HCT116 (cell line): ENCODE data around the gene FAM200B. TPM values are rescaled to one million over a fixed set of nuclear protein-coding genes. Genes with fewer than 3 reads are reported as not detected.

Experiments used
- ATAC-seq: fragments of 200-7000 bp; cut with Tn5 transposase; 2 replicates; pipeline ENCODE4 v1.9.1; 2020; ENCODE audit warnings: mild to moderate bottlenecking, moderate library complexity
- BruUV-seq: library from RNA; stranded (reverse); fragments of 400-500 nt; replicated peaks from 2 replicates; lab custom pipeline; 2021; lab: Mats Ljungman, UMichigan
- CTCF ChIA-PET: fragments of 300-600 bp; sonication (Branson Sonifier 250); formaldehyde crosslinking; loops from one replicate; lab custom pipeline; 2021; ENCODE audit warnings: antibody characterized with exemption; lab: Charles Lee
- POLR2A ChIA-PET: fragments of 300-600, 350-600 bp; sonication (Branson Sonifier 250); formaldehyde crosslinking; loops from one replicate; lab custom pipeline; 2021; ENCODE audit warnings: antibody characterized with exemption; lab: Charles Lee
- RAD21 ChIA-PET, 2 experiments: fragments of 300-600 bp; sonication (Branson Sonifier 250); formaldehyde crosslinking; loops; one replicate each; lab custom pipeline; 2023; ENCODE audit warnings: low total read pairs in 2 of 2; ENCODE audit not compliant: uncharacterized antibody in 2 of 2, unreplicated experiment in 2 of 2, low non-redundant PET in 1 of 2; lab: Charles Lee
- DNase-seq: peaks from one replicate; pipeline ENCODE4 v3.0.0-alpha.2; 2010; ENCODE audit warnings: low read depth, low spot score
- H2AFZ ChIP-seq: fragments of 200-600 bp; shearing (Covaris generic), sonication (generic); 2 replicates; pipeline ENCODE4 v1.6.1; 2017; ENCODE audit warnings: low read depth, mixed run types, mixed read lengths, antibody characterized with exemption, low read length; ENCODE audit not compliant: poor library complexity, severe bottlenecking
- H3K27ac ChIP-seq: 2 replicates; pipeline ENCODE4 v1.5.1; 2012; ENCODE audit warnings: low read depth, low read length
- H3K27me3 ChIP-seq: fragments of 200-600 bp; sonication (generic); 2 replicates; pipeline ENCODE4 v1.6.1; 2016; ENCODE audit warnings: mixed run types, low read length, mixed read lengths; ENCODE audit not compliant: insufficient read depth
- H3K36me3 ChIP-seq, 2 experiments: fragments of 200-500 bp in 1 of 2; fragments of 200-600 bp in 1 of 2; sonication (Bioruptor generic) in 1 of 2; sonication (generic) in 1 of 2; 2 replicates each; pipeline versions ENCODE4 v1.5.1 to v1.6.1; 2014 to 2016; ENCODE audit warnings: low read length in 2 of 2, inconsistent platforms in 1 of 2, mixed read lengths in 1 of 2, mixed run types in 1 of 2; ENCODE audit not compliant: insufficient read depth in 2 of 2, control insufficient read depth in 1 of 2
- H3K4me1 ChIP-seq, 2 experiments: fragments of 200-600 bp in 1 of 2; sonication (generic) in 1 of 2; 2 replicates each; pipeline versions ENCODE4 v1.5.1 to v1.6.1; 2012 to 2017; ENCODE audit warnings: low read length in 2 of 2, inconsistent platforms in 1 of 2, mild to moderate bottlenecking in 1 of 2, mixed read lengths in 1 of 2, mixed run types in 1 of 2, moderate library complexity in 1 of 2; ENCODE audit not compliant: insufficient read depth in 2 of 2, control insufficient read depth in 1 of 2
- H3K4me2 ChIP-seq: fragments of 200-600 bp; sonication (generic); 2 replicates; pipeline ENCODE4 v1.6.1; 2017; ENCODE audit warnings: mixed run types, low read length, mixed read lengths
- H3K4me3 ChIP-seq, 2 experiments: fragments of 200-600 bp in 1 of 2; sonication (generic) in 1 of 2; replicated peaks in 1 of 2; 2 replicates each; pipeline ENCODE4 v1.5.1; 2011 to 2016; ENCODE audit warnings: low read length in 2 of 2, control low read depth in 1 of 2, low read depth in 1 of 2, mild to moderate bottlenecking in 1 of 2, mixed read lengths in 1 of 2, mixed run types in 1 of 2
- H3K79me2 ChIP-seq: fragments of 200-600 bp; sonication (generic); 2 replicates; pipeline ENCODE4 v1.6.1; 2017; ENCODE audit warnings: mild to moderate bottlenecking, mixed run types, low read length, moderate library complexity, mixed read lengths; ENCODE audit not compliant: insufficient read depth
- H3K9ac ChIP-seq: fragments of 200-600 bp; sonication (generic); 2 replicates; pipeline ENCODE4 v1.6.1; 2016; ENCODE audit warnings: low read length, mixed read lengths
- H3K9me2 ChIP-seq: fragments of 200-600 bp; sonication (generic), shearing (Covaris generic); 2 replicates; pipeline ENCODE4 v1.6.1; 2017; ENCODE audit warnings: mixed run types, mild to moderate bottlenecking, moderate library complexity; ENCODE audit not compliant: insufficient read depth
- H3K9me3 ChIP-seq, 2 experiments: fragments of 200-500 bp in 1 of 2; fragments of 200-600 bp in 1 of 2; sonication (Bioruptor generic) in 1 of 2; sonication (generic) in 1 of 2; 2 replicates each; pipeline ENCODE4 v1.6.1; 2014 to 2017; ENCODE audit warnings: low read length in 2 of 2, mixed read lengths in 2 of 2, inconsistent platforms in 1 of 2, low read depth in 1 of 2, mild to moderate bottlenecking in 1 of 2, mixed run types in 1 of 2, moderate library complexity in 1 of 2; ENCODE audit not compliant: control insufficient read depth in 1 of 2, insufficient read depth in 1 of 2
- H4K20me1 ChIP-seq: fragments of 200-600 bp; sonication (generic), shearing (Covaris generic); 2 replicates; pipeline ENCODE4 v1.6.1; 2017; ENCODE audit warnings: mixed run types, mild to moderate bottlenecking, moderate library complexity; ENCODE audit not compliant: insufficient read depth
- CEBPB ChIP-seq: IDR thresholded peaks from 2 replicates; pipeline ENCODE4 v1.6.1; 2012; ENCODE audit warnings: low read depth
- ELF1 ChIP-seq: IDR thresholded peaks from 2 replicates; pipeline ENCODE4 v1.6.1; 2012; ENCODE audit warnings: low read depth, borderline replicate concordance
- SIN3A ChIP-seq: IDR thresholded peaks from 2 replicates; pipeline ENCODE4 v1.6.1; 2012; ENCODE audit warnings: low read depth
- YY1 ChIP-seq: IDR thresholded peaks from 2 replicates; pipeline ENCODE4 v1.6.1; 2011; ENCODE audit warnings: low read length, low read depth, moderate library complexity, mild to moderate bottlenecking; ENCODE audit not compliant: insufficient replicate concordance; ENCODE audit errors: extremely low read depth
- ZFX ChIP-seq: fragments of 450-650 bp; IDR thresholded peaks from 2 replicates; pipeline ENCODE4 v1.6.1; 2017
- ZNF274 ChIP-seq: fragments of 200-500 bp; sonication (Bioruptor generic); IDR thresholded peaks from 2 replicates; pipeline ENCODE4 v1.6.1; 2014; ENCODE audit warnings: mild to moderate bottlenecking, low read depth, low read length, inconsistent platforms
- intact Hi-C: fragments of 100-400 bp; cut with micrococcal nuclease; formaldehyde crosslinking; loops from 2 replicates; pipeline ENCODE4 v1.10.0; 2022
- total RNA-seq: library from RNA; stranded (reverse); gene quantifications from one replicate; pipeline ENCODE4 v1.2.1, GENCODE V29; 2021; ENCODE audit not compliant: unreplicated experiment
- TF ChIP-seq, protein P1 (sequence below), 3 experiments: fragments of 200-600 bp in 1 of 3; sonication (generic) in 1 of 3; IDR thresholded peaks in 2 of 3; conservative IDR thresholded peaks in 1 of 3; 2 replicates each; pipeline ENCODE4 v1.5.1; 2012 to 2017; ENCODE audit warnings: low read depth in 2 of 3, low read length in 2 of 3, antibody characterized with exemption in 1 of 3, borderline replicate concordance in 1 of 3, control low read depth in 1 of 3, mild to moderate bottlenecking in 1 of 3, mixed read lengths in 1 of 3, mixed run types in 1 of 3, moderate library complexity in 1 of 3; ENCODE audit not compliant: insufficient read depth in 1 of 3
- TF ChIP-seq, protein P2 (sequence below): IDR thresholded peaks from 2 replicates; pipeline ENCODE4 v1.6.1; 2012

The FAM200B gene
- total RNA-seq, 1 experiment from 2014 or later = 26.1 TPM

DNA sequence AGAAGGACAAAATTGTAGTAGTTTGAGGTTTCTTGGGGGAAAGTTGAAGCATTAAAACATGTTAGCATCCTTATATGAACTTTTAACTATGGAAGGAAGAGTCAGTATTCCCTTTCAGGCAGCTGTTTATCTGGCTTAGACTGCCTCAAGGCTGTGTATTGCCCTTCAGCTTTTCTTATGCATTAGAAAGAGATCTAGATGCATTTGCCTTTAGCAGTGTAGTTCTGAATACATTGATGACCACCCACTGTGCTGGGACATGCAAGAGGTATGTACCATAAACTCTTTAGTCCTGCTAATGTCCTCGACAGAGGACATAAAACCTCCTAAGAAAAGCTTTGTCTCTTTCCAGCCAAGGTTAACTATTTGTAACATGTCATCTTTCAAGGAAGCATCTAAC is 2.9 kb downstream of the FAM200B start:
- ChIA-PET RAD21 (no interaction called here), POLR2A (interaction anchor here (0.7 kb wide), 1 partner anchor 9 kb away, joined by 3 read pairs; no protein-coding TSS in a partner anchor), CTCF (no interaction called here)
- Histone ChIP-seq H3K27me3 (no peaks in the 10 kb centered on the region), H3K4me3 (no peak overlapping the region), H3K4me1 (peaks cover 6 to 25% of the 10 kb centered on the region in 2 experiments; a peak in 3 of 4 replicates), H3K36me3 (peaks cover 11 to 20% of the 10 kb centered on the region in 2 experiments), H3K79me2 (peaks cover 63% of the 10 kb centered on the region), H3K9me2 (no peaks in the 10 kb centered on the region), H3K27ac (no peak overlapping the region), H3K4me2 (no peak overlapping the region), H4K20me1 (no peaks in the 10 kb centered on the region), H3K9me3 (no peaks in the 10 kb centered on the region), H2AFZ (no peak overlapping the region), H3K9ac (no peak overlapping the region)
- intact Hi-C loops = no loop called here
- DNase-seq (no peak), ATAC-seq (no peak)
- TF ChIP-seq, protein P1, sequence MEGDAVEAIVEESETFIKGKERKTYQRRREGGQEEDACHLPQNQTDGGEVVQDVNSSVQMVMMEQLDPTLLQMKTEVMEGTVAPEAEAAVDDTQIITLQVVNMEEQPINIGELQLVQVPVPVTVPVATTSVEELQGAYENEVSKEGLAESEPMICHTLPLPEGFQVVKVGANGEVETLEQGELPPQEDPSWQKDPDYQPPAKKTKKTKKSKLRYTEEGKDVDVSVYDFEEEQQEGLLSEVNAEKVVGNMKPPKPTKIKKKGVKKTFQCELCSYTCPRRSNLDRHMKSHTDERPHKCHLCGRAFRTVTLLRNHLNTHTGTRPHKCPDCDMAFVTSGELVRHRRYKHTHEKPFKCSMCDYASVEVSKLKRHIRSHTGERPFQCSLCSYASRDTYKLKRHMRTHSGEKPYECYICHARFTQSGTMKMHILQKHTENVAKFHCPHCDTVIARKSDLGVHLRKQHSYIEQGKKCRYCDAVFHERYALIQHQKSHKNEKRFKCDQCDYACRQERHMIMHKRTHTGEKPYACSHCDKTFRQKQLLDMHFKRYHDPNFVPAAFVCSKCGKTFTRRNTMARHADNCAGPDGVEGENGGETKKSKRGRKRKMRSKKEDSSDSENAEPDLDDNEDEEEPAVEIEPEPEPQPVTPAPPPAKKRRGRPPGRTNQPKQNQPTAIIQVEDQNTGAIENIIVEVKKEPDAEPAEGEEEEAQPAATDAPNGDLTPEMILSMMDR (IDR thresholded peaks at IDR 0.05 in 2 of 3, conservative IDR thresholded peaks at IDR 0.05 in 1 of 3; ENCODE audit: borderline replicate concordance in 1 of 3, insufficient read depth in 1 of 3, low read depth in 2 of 3, low read length in 2 of 3) = no peak
- no peak for TF ChIP-seq ELF1
- TF ChIP-seq ZNF274 = no peak
- TF ChIP-seq, protein P2, sequence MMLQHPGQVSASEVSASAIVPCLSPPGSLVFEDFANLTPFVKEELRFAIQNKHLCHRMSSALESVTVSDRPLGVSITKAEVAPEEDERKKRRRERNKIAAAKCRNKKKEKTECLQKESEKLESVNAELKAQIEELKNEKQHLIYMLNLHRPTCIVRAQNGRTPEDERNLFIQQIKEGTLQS = no peak
- TF ChIP-seq YY1 = no peak
- no peak for TF ChIP-seq CEBPB
- no peak for TF ChIP-seq ZFX
- no peak for TF ChIP-seq SIN3A
- no TSS peak for BruUV-seq
